ACC112 (cell line): ENCODE data around the gene NUAK2.

Experiments
- H2AFZ ChIP-seq: fragments of 200-600 bp; sonication (generic); one replicate; pipeline ENCODE4 v1.6.0; 2017; ENCODE audit warnings: antibody characterized with exemption, low read length; ENCODE audit not compliant: unreplicated experiment
- H3K27ac ChIP-seq: fragments of 200-600 bp; sonication (generic); 2 replicates; pipeline ENCODE4 v1.5.1; 2014; ENCODE audit warnings: low read depth, mild to moderate bottlenecking, antibody characterized with exemption, low read length, moderate library complexity
- H3K27me3 ChIP-seq: fragments of 200-600 bp; sonication (generic); 2 replicates; pipeline ENCODE4 v1.6.1; 2014; ENCODE audit warnings: mild to moderate bottlenecking, antibody characterized with exemption, low read length, moderate library complexity, mixed read lengths; ENCODE audit not compliant: insufficient read depth
- H3K36me3 ChIP-seq: fragments of 200-600 bp; sonication (generic); 2 replicates; pipeline ENCODE4 v1.6.1; 2016; ENCODE audit warnings: mild to moderate bottlenecking, antibody characterized with exemption, low read length, moderate library complexity, mixed read lengths; ENCODE audit not compliant: insufficient read depth
- H3K4me1 ChIP-seq: fragments of 200-600 bp; sonication (generic); one replicate; pipeline ENCODE4 v1.6.1; 2016; ENCODE audit warnings: low read length, mixed read lengths; ENCODE audit not compliant: insufficient read depth, unreplicated experiment, control insufficient read depth
- H3K4me3 ChIP-seq: fragments of 200-600 bp; sonication (generic); 2 replicates; pipeline ENCODE4 v1.5.1; 2014; ENCODE audit warnings: mild to moderate bottlenecking, low read depth, low read length
- H3K79me2 ChIP-seq: fragments of 200-600 bp; sonication (generic); one replicate; pipeline ENCODE4 v1.6.0; 2016; ENCODE audit warnings: low read length; ENCODE audit not compliant: control insufficient read depth, unreplicated experiment, insufficient read depth

NUAK2 gene

GRCh38 chr1:205319081-205320018, 2.2 kb downstream of the NUAK2 start:
- no peaks in the 10 kb centered on the region for H3K27me3 ChIP-seq
- no peak overlapping the region for H2AFZ ChIP-seq
- H3K4me1 ChIP-seq, result peaks cover 42% of the 10 kb centered on the region
- H3K36me3 ChIP-seq, result no peaks in the 10 kb centered on the region
- peak overlapping the region; percentile 96 for H3K4me3 ChIP-seq
- H3K79me2 ChIP-seq, result peaks cover 68% of the 10 kb centered on the region
- H3K27ac ChIP-seq, result peak overlapping the region; percentile 69

GRCh38 chr1:205318231-205318991, 3.1 kb downstream of the NUAK2 start:
- peaks cover 78% of the 10 kb centered on the region for H3K79me2 ChIP-seq
- H2AFZ ChIP-seq, result no peak overlapping the region
- H3K27ac ChIP-seq, result peak overlapping the region; percentile 69; the same call in 1 of the 2 replicates
- no peaks in the 10 kb centered on the region for H3K27me3 ChIP-seq
- peaks cover 51% of the 10 kb centered on the region for H3K4me1 ChIP-seq
- H3K4me3 ChIP-seq, result peak overlapping the region; percentile 96
- H3K36me3 ChIP-seq, result no peaks in the 10 kb centered on the region

GRCh38 chr1:205317311-205317917, 4.1 kb downstream of the NUAK2 start:
- Histone ChIP-seq H3K27ac (no peak overlapping the region), H3K79me2 (peaks cover 87% of the 10 kb centered on the region), H3K4me1 (peaks cover 54% of the 10 kb centered on the region)

GRCh38 chr1:205316161-205316566, 5.4 kb downstream of the NUAK2 start:
- Histone ChIP-seq H3K4me1 (peaks cover 54% of the 10 kb centered on the region), H3K4me3 (peak overlapping the region; percentile 4; the same call in 1 of the 2 replicates), H3K36me3 (peaks cover 5% of the 10 kb centered on the region; the same call in 1 of the 2 replicates), H3K27ac (peak overlapping the region; percentile 9; the same call in 1 of the 2 replicates), H3K79me2 (peaks cover 93% of the 10 kb centered on the region), H2AFZ (no peak overlapping the region), H3K27me3 (no peaks in the 10 kb centered on the region)

More at GRCh38 chr1:205317311-205317917, 4.1 kb downstream of the NUAK2 start:
- Histone ChIP-seq H3K4me3 (peak overlapping the region; percentile 96; the same call in 1 of the 2 replicates), H2AFZ (no peak overlapping the region), H3K36me3 (no peaks in the 10 kb centered on the region), H3K27me3 (no peaks in the 10 kb centered on the region)

GRCh38 chr1:205315008-205315618, 6.4 kb downstream of the NUAK2 start:
- Histone ChIP-seq H2AFZ (no peak overlapping the region), H3K79me2 (peaks cover 84% of the 10 kb centered on the region), H3K4me1 (peaks cover 54% of the 10 kb centered on the region), H3K4me3 (no peak overlapping the region), H3K27ac (no peak overlapping the region), H3K36me3 (peaks cover 13% of the 10 kb centered on the region; the same call in 1 of the 2 replicates), H3K27me3 (no peaks in the 10 kb centered on the region)

GRCh38 chr1:205313563-205314308, 7.8 kb downstream of the NUAK2 start:
- H3K79me2 ChIP-seq, result peaks cover 71% of the 10 kb centered on the region
- peak overlapping the region; percentile 49 for H2AFZ ChIP-seq
- H3K36me3 ChIP-seq, result peaks cover 24% of the 10 kb centered on the region; the same call in 1 of the 2 replicates
- peak overlapping the region; percentile 22; the same call in 1 of the 2 replicates for H3K27ac ChIP-seq
- H3K4me1 ChIP-seq, result peaks cover 47% of the 10 kb centered on the region
- no peaks in the 10 kb centered on the region for H3K27me3 ChIP-seq
- H3K4me3 ChIP-seq, result peak overlapping the region; percentile 50

GRCh38 chr1:205312866-205313562, 8.5 kb downstream of the NUAK2 start:
- Histone ChIP-seq H3K79me2 (peaks cover 64% of the 10 kb centered on the region), H3K27me3 (no peaks in the 10 kb centered on the region), H3K4me3 (no peak overlapping the region), H3K27ac (peak overlapping the region; percentile 22; the same call in 1 of the 2 replicates), H2AFZ (no peak overlapping the region), H3K36me3 (peaks cover 29% of the 10 kb centered on the region; the same call in 1 of the 2 replicates), H3K4me1 (peaks cover 40% of the 10 kb centered on the region)

- Histone ChIP-seq H3K36me3 (peaks cover 33% of the 10 kb centered on the region; the same call in 1 of the 2 replicates), H3K27me3 (no peaks in the 10 kb centered on the region), H3K79me2 (peaks cover 45% of the 10 kb centered on the region), H3K4me3 (no peak overlapping the region), H3K27ac (no peak overlapping the region), H3K4me1 (peaks cover 21% of the 10 kb centered on the region), H2AFZ (no peak overlapping the region)
Measured at GRCh38 chr1:205310976-205311704, 10.4 kb downstream of the NUAK2 start.

- Histone ChIP-seq H3K4me1 (peaks cover 23% of the 10 kb centered on the region), H3K79me2 (peaks cover 33% of the 10 kb centered on the region), H3K4me3 (no peak overlapping the region), H3K27ac (no peak overlapping the region), H2AFZ (no peak overlapping the region), H3K36me3 (peaks cover 33% of the 10 kb centered on the region; the same call in 1 of the 2 replicates), H3K27me3 (no peaks in the 10 kb centered on the region)
Measured at GRCh38 chr1:205309741-205310140, 11.8 kb downstream of the NUAK2 start.
